ENCODE measurements around the gene SLC2A3. TPM values are rescaled to one million over a fixed set of nuclear protein-coding genes. Genes with fewer than 3 reads are reported as not detected.
"Not testable (repeated sequence)": the region's sequence is repeated elsewhere in the genome, so short reads cannot be mapped to it uniquely, and the experiment has no call there.

Gene SLC2A3
- polyA plus RNA-seq, 2 of the 4 experiments (the other 2 are of a cell fraction): 13.3 to 52.4 TPM

- CTCF ChIA-PET: interaction anchor here (0.6 to 7.4 kb wide), 20 partner anchors 10 to 766 kb away, joined by 3 to 37 read pairs (median 6); no protein-coding TSS in a partner anchor
- ATAC-seq: peak; percentile 97 to 99
Measured at GRCh38 chr12:7907009-7907408, 29.0 kb downstream of the SLC2A3 start.

GRCh38 chr12:7906303-7906702, 29.7 kb downstream of the SLC2A3 start:
- H3K4me3 ChIP-seq; FAIRE-seq; POLR2A ChIA-PET; H3K9me3 ChIP-seq; DNase-seq (ENCODE audit: low read depth in 1 of 2, low spot score in 1 of 2): not testable (repeated sequence)
- peaks cover 36% of the 10 kb centered on the region for H3K4me1 ChIP-seq
- H3K4me2 ChIP-seq: peak overlapping the region; percentile 49
- H3K27ac ChIP-seq: peak overlapping the region; percentile 76 to 81
- ATAC-seq: peak in 1 of 2 experiments; percentile 40; a peak in 2 of 6 replicates
- CTCF ChIA-PET: interaction anchor here (0.9 to 7.4 kb wide), 14 partner anchors 11 to 205 kb away, joined by 3 to 37 read pairs (median 10); no protein-coding TSS in a partner anchor
- WGBS (ENCODE audit: missing lambda C conversion rate): 82% methylated on average over 4 of the region's 4 CpGs

More at GRCh38 chr12:7907009-7907408, 29.0 kb downstream of the SLC2A3 start:
- DNase-seq (ENCODE audit: low read depth in 1 of 2, low spot score in 1 of 2) (peak; percentile 90 to 93), FAIRE-seq (peak; percentile 77)
- no peak overlapping the region for H3K4me3 ChIP-seq
- TF ChIP-seq JUN (IDR thresholded peaks at IDR 0.05) (no peak), CHD4 (IDR thresholded peaks at IDR 0.05; ENCODE audit: borderline replicate concordance) (no peak), ZC3H11A (IDR thresholded peaks at IDR 0.05) (no peak), EHMT2 (IDR thresholded peaks at IDR 0.05; ENCODE audit: low read depth) (no peak), GATA3 (IDR thresholded peaks at IDR 0.05; ENCODE audit: borderline replicate concordance) (peak; percentile 61), RAD21 (conservative IDR thresholded peaks at IDR 0.05 in 1 of 2, IDR thresholded peaks at IDR 0.05 in 1 of 2) (peak; percentile 59 to 60; a peak in 4 of 5 replicates), MYC (IDR thresholded peaks at IDR 0.05; ENCODE audit: borderline replicate concordance, low read length) (no peak; the same call in 1 of the 2 replicates), REST (IDR thresholded peaks at IDR 0.05) (no peak), CTCF (IDR thresholded peaks at IDR 0.05) (peak; percentile 53), MAX (IDR thresholded peaks at IDR 0.05) (peak; percentile 62), CBX8 (IDR thresholded peaks at IDR 0.05) (no peak), RNF2 (IDR thresholded peaks at IDR 0.05; ENCODE audit: borderline replicate concordance, low read depth) (no peak), NR3C1 (IDR thresholded peaks at IDR 0.05) (no peak), BHLHE40 (IDR thresholded peaks at IDR 0.05; ENCODE audit: low read depth, low read length) (no peak), SMC3 (IDR thresholded peaks at IDR 0.05) (peak; percentile 63), FOSL2 (IDR thresholded peaks at IDR 0.05) (no peak), FOSL2 (CRISPR knock-in tag; IDR thresholded peaks at IDR 0.05) (peak; percentile 76), MAFK (IDR thresholded peaks at IDR 0.05; ENCODE audit: partially characterized antibody) (peak; percentile 25), HES2 (IDR thresholded peaks at IDR 0.05) (no peak), EP300 (IDR thresholded peaks at IDR 0.05) (no peak), ATOH8 (CRISPR knock-in tag; IDR thresholded peaks at IDR 0.05; ENCODE audit: low read depth) (no peak), HOXB5 (CRISPR knock-in tag; IDR thresholded peaks at IDR 0.05) (no peak), HOXA7 (CRISPR knock-in tag; IDR thresholded peaks at IDR 0.05) (no peak), PBX3 (IDR thresholded peaks at IDR 0.05) (no peak), SREBF2 (IDR thresholded peaks at IDR 0.05) (no peak)
- H3K9me3 ChIP-seq: no peaks in the 10 kb centered on the region
- H3K27ac ChIP-seq: peak overlapping the region; percentile 76 to 81
- POLR2A ChIA-PET: no interaction called here
- peaks cover 36% of the 10 kb centered on the region for H3K4me1 ChIP-seq
- WGBS (ENCODE audit: missing lambda C conversion rate): 1% methylated on average over 3 of the region's 3 CpGs
- peak overlapping the region; percentile 49 for H3K4me2 ChIP-seq

GRCh38 chr12:7905600-7906125, 30.3 kb downstream of the SLC2A3 start:
- Histone ChIP-seq H3K27ac (peak overlapping the region; percentile 76 to 81; a peak in 4 of 6 replicates), H3K4me1 (peaks cover 36% of the 10 kb centered on the region), H3K4me2 (peak overlapping the region; percentile 49)
- ATAC-seq (peak in 1 of 2 experiments; percentile 12; a peak in 1 of 6 replicates), FAIRE-seq (peak; percentile 78)
- not testable (repeated sequence) for H3K9me3 ChIP-seq; DNase-seq (ENCODE audit: low read depth in 1 of 2, low spot score in 1 of 2); H3K4me3 ChIP-seq
- POLR2A ChIA-PET: interaction anchor here (0.6 to 1.1 kb wide), 2 partner anchors 31 to 107 kb away, joined by 4 to 6 read pairs; no protein-coding TSS in a partner anchor
- CTCF ChIA-PET: interaction anchor here (1.4 to 7.4 kb wide), 7 partner anchors 11 to 46 kb away, joined by 3 to 37 read pairs (median 12); no protein-coding TSS in a partner anchor
- WGBS (ENCODE audit: missing lambda C conversion rate): 41% methylated on average over 3 of the region's 5 CpGs
